HG03097 (cell line): ENCODE data around the gene CDK17.
"Not testable (repeated sequence)": the region's sequence is repeated elsewhere in the genome, so short reads cannot be mapped to it uniquely, and the experiment has no call there.

Source experiments
- ATAC-seq: cut with Tn5 transposase; IDR thresholded peaks from one replicate; pipeline ENCODE4 v1.9.1; 2021; ENCODE audit not compliant: unreplicated experiment, low FRiP score

CDK17 gene

DNA sequence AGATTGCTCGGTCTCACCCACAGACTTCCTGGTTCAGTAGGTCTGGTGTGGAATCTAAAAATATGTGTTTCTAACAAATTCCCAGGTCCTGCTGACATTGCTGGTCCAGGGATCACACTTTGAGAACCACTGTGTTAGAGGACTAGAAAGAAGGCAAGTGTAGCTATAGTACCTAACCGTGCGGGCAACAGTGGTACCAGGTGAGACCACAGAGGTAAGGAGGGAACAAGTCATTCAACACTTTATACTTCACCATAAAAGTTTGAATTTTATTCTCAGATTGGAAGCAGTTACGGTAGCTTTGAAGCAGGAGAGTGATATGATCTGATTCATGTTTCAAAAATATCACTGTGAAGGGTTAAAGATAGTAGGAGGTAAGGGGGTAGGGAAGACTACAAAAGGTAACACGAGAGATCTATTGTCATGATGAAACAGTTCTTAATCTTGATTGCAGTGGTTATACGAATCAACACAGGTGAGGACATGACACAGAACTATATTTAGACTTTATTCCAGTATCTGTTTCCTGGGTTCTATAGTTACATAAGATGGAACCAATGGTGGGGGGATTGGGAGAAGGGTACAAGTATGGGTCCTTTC, 73.5 kb downstream of the CDK17 start:
- ATAC-seq: no peak

DNA sequence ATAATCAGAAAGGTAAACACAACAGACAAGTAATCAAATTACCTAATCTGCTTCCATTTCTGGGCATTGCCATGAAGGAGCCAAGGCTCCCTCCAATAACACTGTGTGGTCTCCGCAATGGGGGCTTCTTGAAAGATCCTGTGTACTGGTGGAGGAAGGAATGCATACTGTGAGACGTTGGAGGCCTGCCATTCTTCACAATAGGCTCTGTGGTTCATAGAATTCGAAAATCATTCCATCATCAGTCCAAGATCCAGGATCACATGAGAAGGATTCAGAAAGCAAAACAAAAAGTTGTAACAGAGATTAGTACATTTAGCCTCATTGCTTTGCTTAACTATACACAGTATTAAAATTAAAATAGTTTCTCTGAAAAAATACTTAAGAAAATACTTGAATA, 76.3 kb downstream of the CDK17 start:
- ATAC-seq: no peak

DNA sequence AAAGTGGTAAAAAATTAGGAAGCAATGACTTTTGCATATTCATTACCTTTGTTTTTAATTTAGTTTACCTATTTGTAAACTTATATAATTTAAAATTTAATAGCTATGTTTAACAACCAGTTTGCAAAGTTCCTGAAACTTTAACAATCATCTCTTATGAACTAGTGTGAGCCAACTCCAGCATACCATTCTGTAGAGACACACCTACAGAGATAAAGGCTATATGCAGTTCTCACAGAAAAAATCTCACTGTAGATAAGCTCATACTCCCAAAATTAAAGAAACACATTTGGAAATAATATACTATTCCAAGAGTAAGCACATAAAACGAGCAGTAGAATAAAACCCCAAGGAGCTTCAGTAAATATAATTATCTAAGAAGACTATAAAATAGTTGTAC, 77.5 kb downstream of the CDK17 start:
- no peak for ATAC-seq

DNA sequence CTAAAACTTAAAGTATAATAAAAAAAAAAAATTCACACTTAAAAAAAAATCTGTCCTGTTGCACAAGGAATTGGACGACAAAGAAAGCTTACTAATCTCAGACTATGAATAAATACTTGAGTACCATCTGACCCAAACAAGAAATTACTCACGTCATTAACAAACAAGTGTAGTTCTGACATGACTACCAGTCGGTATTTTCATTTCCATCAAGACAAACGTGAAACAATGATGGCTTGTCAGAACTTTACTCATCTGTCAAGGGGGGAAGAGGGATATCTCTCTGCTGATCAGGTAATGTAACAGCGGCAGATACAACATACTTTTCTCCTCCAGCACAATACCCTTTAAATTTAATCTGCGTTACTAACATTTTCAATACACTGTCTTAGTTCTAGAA, 78.3 kb downstream of the CDK17 start:
- ATAC-seq: no peak

DNA sequence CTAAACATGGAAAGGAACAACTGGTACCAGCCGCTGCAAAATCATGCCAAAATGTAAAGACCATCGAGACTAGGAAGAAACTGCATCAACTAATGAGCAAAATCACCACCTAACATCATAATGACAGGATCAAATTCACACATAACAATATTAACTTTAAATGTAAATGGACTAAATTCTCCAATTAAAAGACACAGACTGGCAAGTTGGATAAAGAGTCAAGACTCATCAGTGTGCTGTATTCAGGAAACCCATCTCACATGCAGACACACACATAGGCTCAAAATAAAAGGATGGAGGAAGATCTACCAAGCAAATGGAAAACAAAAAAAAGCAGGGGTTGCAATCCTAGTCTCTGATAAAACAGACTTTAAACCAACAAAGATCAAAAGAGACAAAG, 82.4 kb downstream of the CDK17 start:
- ATAC-seq: not testable (repeated sequence)

DNA sequence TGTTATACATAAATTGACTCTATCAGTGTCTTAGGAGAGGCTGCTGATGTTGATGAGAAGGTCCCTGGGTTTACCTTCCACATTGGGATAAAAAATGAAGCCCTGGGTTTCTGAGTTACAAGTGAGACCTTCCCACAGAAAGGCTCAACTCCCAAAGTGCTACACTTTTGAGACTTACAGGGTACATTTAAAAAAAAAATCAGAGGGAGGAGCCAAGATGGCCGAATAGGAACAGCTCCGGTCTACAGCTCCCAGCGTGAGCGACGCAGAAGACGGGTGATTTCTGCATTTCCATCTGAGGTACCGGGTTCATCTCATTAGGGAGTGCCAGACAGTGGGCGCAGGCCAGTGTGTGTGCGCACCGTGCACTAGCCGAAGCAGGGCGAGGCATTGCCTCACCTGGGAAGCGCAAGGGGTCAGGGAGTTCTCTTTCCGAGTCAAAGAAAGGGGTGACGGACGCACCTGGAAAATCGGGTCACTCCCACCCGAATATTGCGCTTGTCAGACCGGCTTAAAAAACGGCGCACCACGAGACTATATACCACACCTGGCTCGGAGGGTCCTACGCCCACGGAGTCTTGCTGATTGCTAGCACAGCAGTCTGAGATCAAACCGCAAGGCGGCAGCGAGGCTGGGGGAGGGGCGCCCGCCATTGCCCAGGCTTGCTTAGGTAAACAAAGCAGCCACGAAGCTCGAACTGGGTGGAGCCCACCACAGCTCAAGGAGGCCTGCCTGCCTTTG, 84.3 kb downstream of the CDK17 start:
- ATAC-seq: not testable (repeated sequence)

DNA sequence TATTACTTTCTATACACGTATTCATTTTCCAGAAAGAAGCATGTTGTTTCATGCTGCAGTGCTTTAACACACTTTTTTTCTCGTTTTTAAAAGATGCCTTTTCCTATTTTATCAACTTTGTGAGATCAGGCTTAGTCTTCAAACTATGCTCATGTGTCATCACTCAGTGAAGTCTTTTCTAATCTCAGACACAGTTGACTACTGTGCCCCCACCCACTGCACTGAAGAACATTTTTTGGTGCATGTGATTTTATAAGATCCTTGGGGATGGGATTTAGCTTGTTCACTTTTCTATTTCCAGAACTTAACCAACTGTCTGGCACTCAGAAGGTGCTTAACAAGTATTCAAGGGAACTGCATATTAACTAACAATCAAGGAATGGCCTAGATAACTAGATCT, 85.5 kb downstream of the CDK17 start:
- no peak for ATAC-seq

DNA sequence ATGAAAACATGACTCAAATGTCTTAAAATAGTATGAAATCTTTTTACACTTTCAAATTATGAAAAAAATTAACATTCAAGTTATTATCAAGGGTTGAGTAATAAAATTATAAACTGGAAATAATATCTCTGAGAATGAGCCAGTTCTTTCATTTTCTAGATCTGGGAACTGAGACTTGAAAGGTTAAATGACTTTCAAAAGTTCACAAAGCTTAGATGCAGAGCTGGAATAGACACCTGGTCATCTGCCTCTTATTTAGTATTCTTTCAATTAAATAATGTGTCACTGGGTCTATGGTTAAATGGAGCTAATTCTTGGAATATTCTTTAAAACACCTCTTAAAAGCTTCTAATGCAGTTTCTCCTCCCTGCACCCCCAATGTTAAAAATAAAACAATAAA, 86.6 kb downstream of the CDK17 start:
- no peak for ATAC-seq

DNA sequence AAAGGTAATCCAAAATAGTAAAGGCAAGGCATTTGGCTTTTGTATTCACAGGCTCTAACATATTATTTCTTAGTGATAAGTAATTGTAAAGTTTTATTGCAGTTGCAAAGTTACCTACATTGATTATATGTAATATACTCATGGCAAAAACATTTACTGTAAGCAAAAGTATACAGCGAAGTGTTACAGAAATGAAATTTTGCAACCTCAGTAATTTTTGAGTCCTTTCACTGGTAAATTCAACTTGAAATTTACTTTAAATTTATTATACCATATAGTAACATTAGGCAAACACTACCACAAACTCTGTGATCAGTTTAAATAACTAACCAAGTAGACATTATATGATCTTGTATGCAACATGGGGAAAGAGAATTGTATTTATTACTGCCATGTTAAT, 89.0 kb downstream of the CDK17 start:
- ATAC-seq: no peak

DNA sequence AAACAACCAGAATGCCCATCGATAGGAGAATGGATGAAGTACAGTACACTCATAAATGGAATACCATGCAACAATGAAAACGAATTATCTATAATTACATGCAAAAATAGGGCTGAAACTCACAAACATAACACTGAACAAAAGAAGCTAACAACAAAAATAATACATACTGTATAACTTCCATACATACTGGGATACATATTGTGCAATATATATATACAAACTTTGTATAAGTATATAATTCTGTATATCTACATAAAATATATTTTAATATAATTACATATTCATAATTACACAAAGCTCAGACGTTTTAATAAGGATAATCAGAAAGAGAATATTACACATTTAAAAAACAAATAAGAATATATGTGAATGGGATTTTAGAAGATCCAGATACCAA, 90.2 kb downstream of the CDK17 start:
- ATAC-seq: no peak

DNA sequence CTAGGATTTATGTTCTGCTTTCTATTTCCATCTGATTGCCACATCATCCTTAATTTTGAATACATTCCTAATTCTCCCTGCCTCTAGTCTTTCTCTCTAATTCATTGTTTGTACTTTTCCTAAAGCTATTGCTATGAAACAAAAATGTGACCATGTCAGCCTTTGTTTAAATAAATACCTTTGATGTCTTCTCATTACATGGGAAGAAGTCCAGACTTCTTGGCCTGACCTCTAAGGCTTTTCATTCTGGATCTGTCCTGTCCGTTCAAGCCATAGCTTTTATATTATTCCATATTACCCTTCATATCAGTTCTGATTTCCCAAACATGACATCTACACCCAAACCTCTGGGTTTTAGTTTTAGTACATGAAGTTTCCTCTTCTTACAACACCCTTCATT, 91.4 kb downstream of the CDK17 start:
- ATAC-seq: no peak

DNA sequence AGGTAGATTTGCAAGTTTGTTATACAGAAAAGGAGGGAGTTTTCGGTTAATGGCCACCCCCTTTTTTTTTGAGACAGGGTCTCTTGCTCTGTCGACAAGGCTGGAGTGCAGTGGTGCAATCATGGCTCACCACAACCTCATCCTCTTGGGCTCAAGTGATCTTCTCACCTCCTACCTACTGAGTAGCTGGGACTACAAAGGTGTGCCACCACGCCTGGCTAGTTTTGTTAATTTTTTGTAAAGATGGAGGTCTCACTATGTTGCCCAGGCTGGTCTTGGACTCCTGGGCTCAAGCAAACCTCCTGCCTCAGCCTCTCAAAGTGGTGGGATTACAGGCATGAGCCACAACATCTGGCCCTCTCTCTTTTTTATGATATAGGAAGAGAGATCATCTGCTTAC, 94.6 kb downstream of the CDK17 start:
- ATAC-seq: no peak

DNA sequence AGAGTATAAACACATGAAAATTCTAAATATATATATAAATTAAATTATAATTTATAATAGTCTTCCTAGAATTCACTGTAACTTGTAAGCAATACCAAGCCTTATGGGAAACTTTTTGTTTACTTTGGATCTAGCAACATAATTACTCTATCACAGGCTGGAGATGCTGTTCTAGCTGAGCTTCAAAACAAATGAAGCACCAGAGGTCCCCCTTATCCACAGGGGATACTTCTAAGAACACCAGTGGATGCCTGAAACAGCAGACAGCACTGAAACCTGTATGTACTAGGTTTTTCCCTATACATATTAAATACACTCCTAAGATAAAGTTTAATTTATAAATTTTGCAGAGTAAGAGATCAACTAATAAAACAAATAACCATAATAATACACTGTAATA, 96.6 kb downstream of the CDK17 start:
- ATAC-seq: no peak

DNA sequence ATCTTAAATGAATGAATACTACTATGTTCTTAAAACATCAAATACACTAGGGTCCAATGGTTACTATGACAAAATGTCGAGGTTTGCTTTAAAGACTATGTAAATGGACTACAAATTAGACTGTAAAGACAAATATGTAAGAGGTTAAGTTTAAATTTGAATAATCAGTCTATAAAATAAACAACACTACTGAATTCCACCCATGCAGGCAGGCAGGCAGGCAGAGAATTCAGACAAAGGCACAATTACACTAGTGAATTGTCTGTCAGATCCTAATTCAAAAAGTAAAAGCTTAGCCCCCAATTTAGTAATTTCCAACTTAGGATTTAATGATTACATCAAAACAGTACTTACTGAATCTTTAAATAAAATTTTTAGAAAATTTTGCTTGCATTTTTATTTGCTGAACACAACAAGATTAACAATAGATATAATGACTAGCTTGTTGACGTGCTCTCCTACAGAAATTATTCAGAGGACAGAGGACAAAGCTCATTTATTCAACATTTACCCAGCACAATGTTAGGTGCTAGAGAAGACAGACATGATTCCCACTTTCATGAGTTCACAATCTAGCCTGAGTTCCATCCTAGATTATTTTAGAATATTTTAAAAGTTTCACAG, 97.4 kb downstream of the CDK17 start:
- no peak for ATAC-seq

DNA sequence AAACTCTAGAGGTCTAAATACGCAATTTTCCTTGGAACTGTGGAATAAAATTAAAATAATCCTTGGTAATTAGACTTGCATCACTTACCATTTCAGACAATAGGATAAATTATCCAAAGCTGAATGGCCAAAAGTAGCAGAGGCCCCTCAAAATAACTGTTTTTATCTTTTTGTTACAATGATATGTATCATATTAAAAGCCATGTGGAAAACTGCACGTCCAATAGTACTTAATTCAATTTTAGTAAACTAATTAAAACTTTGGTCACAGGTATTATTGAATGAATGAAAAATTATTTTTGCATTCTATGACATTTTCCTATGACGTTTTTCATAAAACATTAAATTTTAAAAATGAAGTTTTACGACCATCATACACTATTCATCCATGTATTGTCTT, 98.5 kb downstream of the CDK17 start:
- no peak for ATAC-seq

DNA sequence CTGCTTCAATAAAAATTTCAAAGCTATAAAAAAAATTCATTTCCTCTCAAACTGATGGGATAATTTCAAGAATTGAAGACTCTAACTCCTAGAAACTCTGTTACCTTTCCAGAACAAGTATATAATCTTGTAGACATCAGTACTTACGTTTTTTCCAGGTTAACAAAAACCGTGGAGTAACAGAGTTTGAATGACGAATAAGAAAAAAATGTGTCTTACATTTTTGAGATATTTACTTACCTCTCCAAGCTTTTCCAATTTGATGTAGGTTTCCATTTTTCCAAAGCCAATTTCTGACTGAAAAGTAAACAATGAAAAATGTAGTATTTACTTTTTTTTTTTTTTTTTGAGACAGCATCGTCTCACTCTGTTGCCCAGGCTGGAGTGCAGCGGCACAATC, 100.2 kb downstream of the CDK17 start:
- ATAC-seq: no peak

DNA sequence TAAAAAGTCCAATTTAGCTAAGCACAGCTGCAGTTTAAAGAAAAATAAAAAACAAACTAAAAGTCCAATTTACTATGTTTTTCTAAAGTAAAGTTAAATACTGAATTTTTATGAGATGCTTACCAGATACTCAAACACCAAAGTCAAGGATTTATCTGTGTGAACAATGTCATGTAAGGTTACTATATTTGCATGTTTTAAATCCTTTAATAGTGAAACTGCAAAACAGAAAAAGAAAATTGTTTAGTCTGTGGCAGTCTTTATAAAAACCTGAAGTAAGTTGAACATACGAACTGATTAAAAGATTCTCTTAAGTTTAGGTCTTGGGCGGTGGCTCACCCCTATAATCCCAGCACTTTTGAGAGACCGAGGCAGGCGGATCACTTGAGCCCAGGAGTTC, 102.7 kb downstream of the CDK17 start:
- ATAC-seq: no peak

DNA sequence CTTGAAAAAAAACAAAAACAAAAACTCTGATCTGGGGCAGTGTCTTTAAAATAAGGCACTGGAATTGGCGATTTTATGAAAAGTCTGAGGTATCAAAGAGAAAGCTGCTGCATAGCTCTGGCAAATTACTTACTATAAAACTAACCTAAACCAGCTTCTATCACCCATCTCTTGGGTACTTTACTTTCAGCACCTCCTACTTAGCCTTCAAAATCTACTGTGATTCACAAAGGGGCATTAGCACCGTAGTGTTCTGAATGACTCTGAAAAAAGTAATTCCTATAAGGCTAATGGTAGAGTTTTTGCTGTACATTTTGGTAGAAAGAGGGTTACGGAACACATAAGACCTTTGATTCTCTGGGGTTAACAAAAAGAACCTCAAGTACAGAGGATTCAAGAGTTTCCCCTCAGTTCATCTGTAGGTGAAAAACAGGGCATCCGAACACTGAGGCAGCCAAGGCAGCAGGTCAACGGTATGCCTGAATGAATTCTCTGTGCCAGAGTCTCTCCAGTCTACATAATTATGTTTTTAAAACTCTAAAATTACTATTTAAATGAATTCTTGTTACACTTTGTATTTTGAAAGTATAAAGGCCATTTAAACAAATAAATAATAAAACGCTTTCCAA, 104.6 kb downstream of the CDK17 start:
- ATAC-seq: no peak

DNA sequence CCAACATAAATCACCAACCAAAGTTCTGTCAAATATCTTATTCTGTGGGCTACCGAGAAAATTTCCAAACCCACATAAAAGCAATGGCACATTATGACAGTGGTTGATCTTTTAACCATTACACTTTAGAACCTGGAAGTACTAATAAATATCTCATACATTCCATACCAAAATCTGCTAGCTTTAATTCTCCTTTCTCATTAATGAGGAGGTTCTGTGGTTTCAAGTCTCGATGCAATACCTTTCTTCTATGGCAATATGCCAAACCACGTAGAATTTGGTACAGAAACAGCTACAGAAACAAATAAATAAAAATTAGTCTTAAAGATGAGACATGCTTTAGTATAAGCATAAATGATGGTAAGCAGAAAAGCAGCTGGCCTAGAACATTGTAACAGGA, 105.4 kb downstream of the CDK17 start:
- no peak for ATAC-seq

DNA sequence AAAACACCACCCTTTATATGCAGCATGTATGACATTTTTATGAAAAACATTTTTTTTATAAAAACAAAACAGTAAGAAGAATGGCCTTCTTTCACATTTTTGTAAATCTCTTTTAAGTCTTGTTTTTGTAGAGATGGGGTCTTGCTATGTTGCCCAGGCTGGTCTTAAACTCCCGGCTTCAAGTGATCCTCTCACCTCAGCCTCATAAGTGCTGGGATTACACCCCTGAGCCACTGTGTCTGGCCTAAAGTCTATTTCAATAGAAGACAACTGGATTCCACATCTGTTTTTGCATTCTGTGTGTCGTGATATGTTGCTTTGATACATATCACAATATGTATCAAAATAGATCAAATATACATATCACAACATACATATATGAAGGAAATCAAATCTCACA, 107.1 kb downstream of the CDK17 start:
- ATAC-seq: no peak

DNA sequence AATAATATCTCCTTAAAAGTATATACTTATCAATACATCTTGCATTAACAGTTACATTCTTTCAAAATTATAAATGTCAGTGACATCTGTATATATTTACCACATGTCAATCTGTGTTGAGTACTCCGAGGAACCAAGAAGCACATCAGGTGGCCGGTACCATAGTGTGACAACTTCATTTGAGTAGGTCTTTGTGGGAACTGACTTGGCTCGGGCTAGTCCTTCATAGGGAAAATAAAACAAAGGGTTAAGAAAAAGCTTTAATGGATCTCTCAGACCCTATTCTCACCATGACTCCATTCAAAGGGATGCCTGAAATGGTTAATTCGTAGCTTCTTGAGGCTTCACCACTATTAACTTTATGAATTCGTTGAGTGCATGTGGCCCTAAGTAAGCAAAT, 111.2 kb downstream of the CDK17 start:
- no peak for ATAC-seq

DNA sequence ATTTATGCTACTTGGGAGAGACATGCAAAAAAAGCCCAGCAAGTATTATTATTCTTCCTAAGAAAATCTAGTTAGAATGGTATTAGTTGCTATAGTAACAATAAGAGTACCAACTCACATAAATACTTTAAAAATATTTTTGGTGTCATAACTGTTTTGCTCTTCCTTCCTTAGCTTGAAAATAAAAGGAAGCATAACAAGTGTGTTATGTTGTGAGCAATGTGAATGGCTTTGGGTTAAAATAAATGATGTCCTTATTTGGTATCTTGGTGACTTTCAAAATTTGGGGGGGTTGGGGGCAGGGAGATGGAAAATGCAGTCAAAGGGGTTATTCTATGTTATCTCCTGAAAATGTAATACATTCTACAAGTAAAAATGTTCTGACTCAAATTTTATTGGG, 115.1 kb downstream of the CDK17 start:
- no peak for ATAC-seq
